HG03039 (cell line): ENCODE measurements around the gene TRIM10.
"Not testable (repeated sequence)": the region's sequence is repeated elsewhere in the genome, so short reads cannot be mapped to it uniquely, and the experiment has no call there.

ENCODE experiments used
- ATAC-seq: cut with Tn5 transposase; IDR thresholded peaks from one replicate; pipeline ENCODE4 v1.9.1; 2021; ENCODE audit warnings: mild to moderate bottlenecking, moderate library complexity; ENCODE audit not compliant: unreplicated experiment

The TRIM10 gene

GRCh38 chr6:30154709-30155519, 6.1 kb downstream of the TRIM10 start:
- ATAC-seq, result no peak

GRCh38 chr6:30154061-30154460, 7.0 kb downstream of the TRIM10 start:
- no peak for ATAC-seq

GRCh38 chr6:30152910-30153610, 8.0 kb downstream of the TRIM10 start:
- ATAC-seq, result no peak

- ATAC-seq, result no peak
Observed at GRCh38 chr6:30152016-30152673, 8.9 kb downstream of the TRIM10 start.

GRCh38 chr6:30151580-30151979, 9.4 kb downstream of the TRIM10 start:
- no peak for ATAC-seq

GRCh38 chr6:30150671-30151395, 10.2 kb downstream of the TRIM10 start:
- no peak for ATAC-seq

GRCh38 chr6:30149858-30150550, 11.0 kb downstream of the TRIM10 start:
- ATAC-seq, result no peak

GRCh38 chr6:30149234-30149633, 11.8 kb downstream of the TRIM10 start:
- no peak for ATAC-seq

- ATAC-seq, result no peak
Observed at GRCh38 chr6:30147096-30147495, 13.9 kb downstream of the TRIM10 start.

- ATAC-seq, result no peak
Observed at GRCh38 chr6:30145818-30146217, 15.2 kb downstream of the TRIM10 start.

- no peak for ATAC-seq
Observed at GRCh38 chr6:30144811-30145210, 16.2 kb downstream of the TRIM10 start.

- no peak for ATAC-seq
Observed at GRCh38 chr6:30143780-30144179, 17.2 kb downstream of the TRIM10 start.

GRCh38 chr6:30142665-30143064, 18.3 kb downstream of the TRIM10 start:
- no peak for ATAC-seq

GRCh38 chr6:30140240-30140639, 20.8 kb downstream of the TRIM10 start:
- not testable (repeated sequence) for ATAC-seq

- no peak for ATAC-seq
Observed at GRCh38 chr6:30136570-30137286, 24.3 kb downstream of the TRIM10 start.

GRCh38 chr6:30135757-30136156, 25.3 kb downstream of the TRIM10 start, which contains the start of gene TRIM40:
Gene TRIM40, plus strand, starts transcription at chr6:30136140. Its CDS starts 897 bp downstream, at chr6:30137037.
- ATAC-seq, result no peak

GRCh38 chr6:30135147-30135546, 25.9 kb downstream of the TRIM10 start:
- ATAC-seq, result no peak

GRCh38 chr6:30131947-30132497, 29.0 kb downstream of the TRIM10 start:
- ATAC-seq, result no peak
